Ovary (tissue), 9 donors: Measurements from ENCODE around the gene PNMT. TPM values are rescaled to one million over a fixed set of nuclear protein-coding genes. Genes with fewer than 3 reads are reported as not detected.

Experiments used
- DNase-seq, 5 donors: peaks; one replicate each; pipeline ENCODE4 v3.0.0-alpha.2; 2019 to 2020
- H3K27ac ChIP-seq, 2 donors: fragments of 200-600 bp; one replicate each; pipeline versions ENCODE4 v1.5.1 to v1.8.0; 2019 to 2022
- H3K27me3 ChIP-seq: fragments of 200-600 bp; one replicate; pipeline ENCODE4 v1.8.0; 2022
- H3K36me3 ChIP-seq: fragments of 200-600 bp; sonication (generic); one replicate; pipeline ENCODE4 v1.5.1; 2019
- H3K4me1 ChIP-seq: one replicate; pipeline ENCODE4 v1.8.1; 2013; ENCODE audit warnings: mild to moderate bottlenecking, moderate library complexity; ENCODE audit not compliant: insufficient read depth
- H3K4me3 ChIP-seq: fragments of 200-600 bp; sonication (generic); one replicate; pipeline ENCODE4 v1.5.1; 2017
- H3K9me3 ChIP-seq, 2 donors: fragments of 200-600 bp in 1 of 2; sonication (generic) in 1 of 2; one replicate each; pipeline versions ENCODE4 v1.5.1 to v1.8.1; 2013 to 2019; ENCODE audit warnings: mild to moderate bottlenecking in 1 of 2, moderate library complexity in 1 of 2
- EP300 ChIP-seq: sonication (generic); formaldehyde crosslinking; IDR thresholded peaks from one replicate; pipeline ENCODE4 v1.6.1; 2017; ENCODE audit warnings: antibody characterized with exemption
- POLR2A ChIP-seq: fragments of 450-650 bp; IDR thresholded peaks from one replicate; pipeline ENCODE4 v1.6.1; 2017; ENCODE audit warnings: antibody characterized with exemption, mild to moderate bottlenecking, moderate library complexity
- WGBS, 3 donors: extraction: QIAGEN DNeasy Blood & Tissue Kit in 1 of 3; methylation state at CpG; one replicate each; pipeline versions ENCODE4 v1.1.5 to v1.1.7; 2013 to 2017; 5-methylcytosine and 5-hydroxymethylcytosine counted together
- intact Hi-C, 4 donors: fragments of 100-400 bp; cut with DNase I; formaldehyde crosslinking; loops; one replicate each; pipeline versions ENCODE4 v1.11.0 to v1.15.1; 2022 to 2023
- polyA plus RNA-seq, 2 donors: library from polyadenylated mRNA; stranded (reverse); fragments of 200-250 nt in 1 of 2; fragments of 350-450 nt in 1 of 2; fragmentation: Illumina TruSeq in 1 of 2; extraction: RNeasy Lipid Tissue Mini Kit (QIAGEN cat#74804) in 1 of 2; gene quantifications; one replicate each; pipeline ENCODE4 v1.2.3, GENCODE V29; 2013 to 2014
- total RNA-seq, 7 donors: library from RNA; depleted of rRNA in 2 of 7; stranded (reverse); fragments of >200 nt in 2 of 7; fragmentation: NEBNext Ultra II Directional in 3 of 7; extraction: Animal tissue kit (Norgen Biotek cat#: 25700) in 3 of 7; gene quantifications; one replicate each; pipeline versions ENCODE4 v1.1.0 to v1.2.4, GENCODE V29; 2016 to 2023
- TF ChIP-seq, protein P1 (sequence below), 3 donors: fragments of 450-650 bp in 2 of 3; fragments of 200-600 bp in 1 of 3; IDR thresholded peaks; one replicate each; pipeline versions ENCODE4 v1.5.1 to v1.8.0; 2016 to 2022; ENCODE audit warnings: antibody characterized with exemption in 3 of 3, mild to moderate bottlenecking in 1 of 3
- donor health status: DM: no; HTN: no; CAD: no; lungs with moderate emphysema.
- donor health status: DM: no; HTN: no; CAD: no.
- donor health status: Bipolar disorder and iron deficiency.
- donor health status: DM: yes; HTN: yes; CAD: no.
- donor health status: DM: no; HTN: no; CAD: no.
- donor health status: DM: yes; HTN: yes; CAD: no.

The PNMT gene
- total and polyA plus RNA-seq, 9 donors, result 0.60 to 5.1 (median 1.3) TPM; not detected in 2

DNA sequence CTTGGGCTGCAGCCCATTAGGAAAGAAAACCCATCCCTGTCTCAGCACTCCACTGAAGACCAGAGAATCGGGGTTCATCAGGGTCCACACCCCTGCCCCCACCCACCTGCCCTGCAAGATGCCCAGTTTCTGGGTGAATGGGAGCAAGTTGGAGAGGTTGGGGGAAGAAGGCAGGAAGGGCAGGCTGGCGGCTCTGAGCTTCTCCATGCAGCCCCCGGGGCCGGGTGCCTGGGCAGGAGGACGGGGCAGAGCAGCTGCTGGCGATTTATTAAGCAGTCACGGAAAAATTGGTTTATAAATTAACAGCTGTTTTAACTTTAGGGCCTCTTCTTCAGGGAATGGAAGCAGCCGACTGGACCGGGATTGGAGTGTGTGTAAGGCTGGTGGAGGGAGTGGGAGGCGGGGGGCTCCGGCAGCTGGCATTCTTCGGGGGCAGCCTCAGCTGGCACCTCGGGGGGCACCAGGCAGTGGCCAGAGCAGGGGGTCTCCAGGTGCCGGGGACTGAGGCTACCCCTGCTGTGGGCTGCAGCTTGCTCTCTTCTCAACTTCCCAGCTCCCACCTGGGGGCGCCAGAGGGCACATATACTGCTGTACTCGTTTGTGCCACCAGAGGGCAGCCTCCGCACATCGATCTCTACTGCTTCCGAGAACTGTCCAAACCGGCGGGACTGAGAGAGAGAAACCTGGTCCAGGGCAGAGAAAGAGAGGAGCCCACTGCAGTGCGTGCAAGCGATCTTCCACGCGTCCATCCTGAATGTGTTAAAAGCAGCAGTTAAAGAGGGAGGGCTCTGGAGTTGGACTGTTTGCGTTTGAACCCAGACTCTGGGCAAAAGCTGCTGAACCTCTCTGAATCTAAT lies 46.5 kb upstream of the PNMT start:
- Histone ChIP-seq H3K4me3 (no peak overlapping the region), H3K4me1 (peaks cover 4% of the 10 kb centered on the region), H3K36me3 (no peaks in the 10 kb centered on the region), H3K27ac (no peak overlapping the region), H3K27me3 (no peaks in the 10 kb centered on the region), H3K9me3 (no peaks in the 10 kb centered on the region)
- no peak for TF ChIP-seq EP300
- no peak for TF ChIP-seq POLR2A
- TF ChIP-seq, protein P1, sequence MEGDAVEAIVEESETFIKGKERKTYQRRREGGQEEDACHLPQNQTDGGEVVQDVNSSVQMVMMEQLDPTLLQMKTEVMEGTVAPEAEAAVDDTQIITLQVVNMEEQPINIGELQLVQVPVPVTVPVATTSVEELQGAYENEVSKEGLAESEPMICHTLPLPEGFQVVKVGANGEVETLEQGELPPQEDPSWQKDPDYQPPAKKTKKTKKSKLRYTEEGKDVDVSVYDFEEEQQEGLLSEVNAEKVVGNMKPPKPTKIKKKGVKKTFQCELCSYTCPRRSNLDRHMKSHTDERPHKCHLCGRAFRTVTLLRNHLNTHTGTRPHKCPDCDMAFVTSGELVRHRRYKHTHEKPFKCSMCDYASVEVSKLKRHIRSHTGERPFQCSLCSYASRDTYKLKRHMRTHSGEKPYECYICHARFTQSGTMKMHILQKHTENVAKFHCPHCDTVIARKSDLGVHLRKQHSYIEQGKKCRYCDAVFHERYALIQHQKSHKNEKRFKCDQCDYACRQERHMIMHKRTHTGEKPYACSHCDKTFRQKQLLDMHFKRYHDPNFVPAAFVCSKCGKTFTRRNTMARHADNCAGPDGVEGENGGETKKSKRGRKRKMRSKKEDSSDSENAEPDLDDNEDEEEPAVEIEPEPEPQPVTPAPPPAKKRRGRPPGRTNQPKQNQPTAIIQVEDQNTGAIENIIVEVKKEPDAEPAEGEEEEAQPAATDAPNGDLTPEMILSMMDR (IDR thresholded peaks at IDR 0.05), result peak; percentile 87 to 99 (median 98)
- DNase-seq, result peak; percentile 74 to 94 (median 88)
- intact Hi-C loops, result loop anchor here (5.0 to 10.0 kb wide), 4 partner anchors 46 to 131 kb away; partner anchors contain the start of genes PNMT (in 1 of the 4) and TCAP (in 1 of the 4)
- WGBS, 3 donors, result 5 to 10% (median 7%) methylated on average over 26 of the region's 26 CpGs

DNA sequence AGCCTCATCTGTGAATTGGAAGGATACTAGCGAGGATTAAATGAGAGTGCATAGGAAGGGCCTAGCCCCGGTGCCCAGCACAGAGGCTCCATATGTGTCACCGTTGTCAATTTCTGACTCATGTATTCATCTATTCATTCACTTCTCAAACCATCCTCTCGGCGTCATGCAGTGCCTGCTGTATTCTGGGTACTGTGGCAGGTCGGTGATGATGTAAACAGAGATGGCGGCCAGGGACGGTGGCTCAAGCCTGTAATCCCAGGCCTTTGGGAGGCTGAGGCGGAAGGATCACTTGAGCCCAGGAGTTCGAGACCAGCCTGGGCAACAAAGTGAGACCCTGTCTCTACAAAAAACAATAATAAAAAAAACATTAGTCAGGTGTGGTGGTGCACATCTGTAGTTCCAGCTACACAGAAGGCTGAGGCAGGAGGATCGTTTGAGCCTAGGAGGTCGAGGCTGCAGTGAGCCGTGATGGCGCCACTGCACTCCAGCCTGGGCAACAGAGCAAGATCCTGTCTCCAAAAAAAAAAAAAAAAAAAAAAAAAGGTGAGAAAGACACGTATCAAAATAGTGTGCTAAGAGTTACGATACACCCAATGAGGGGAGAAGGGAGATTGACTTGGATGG lies 45.8 kb upstream of the PNMT start:
- TF ChIP-seq EP300 (no peak), POLR2A (no peak)
- TF ChIP-seq, protein P1 (IDR thresholded peaks at IDR 0.05), result no peak
- DNase-seq, result no peak
- Histone ChIP-seq H3K9me3 (no peaks in the 10 kb centered on the region), H3K4me1 (peaks cover 2% of the 10 kb centered on the region), H3K27me3 (no peaks in the 10 kb centered on the region), H3K36me3 (no peaks in the 10 kb centered on the region), H3K4me3 (no peak overlapping the region), H3K27ac (no peak overlapping the region)
- WGBS, 3 donors, result 54 to 56% (median 54%) methylated on average over 16 of the region's 16 CpGs
- intact Hi-C loops, result loop anchor here (5.0 to 10.0 kb wide), 4 partner anchors 45 to 130 kb away; partner anchors contain the start of genes PNMT (in 1 of the 4) and TCAP (in 1 of the 4)

DNA sequence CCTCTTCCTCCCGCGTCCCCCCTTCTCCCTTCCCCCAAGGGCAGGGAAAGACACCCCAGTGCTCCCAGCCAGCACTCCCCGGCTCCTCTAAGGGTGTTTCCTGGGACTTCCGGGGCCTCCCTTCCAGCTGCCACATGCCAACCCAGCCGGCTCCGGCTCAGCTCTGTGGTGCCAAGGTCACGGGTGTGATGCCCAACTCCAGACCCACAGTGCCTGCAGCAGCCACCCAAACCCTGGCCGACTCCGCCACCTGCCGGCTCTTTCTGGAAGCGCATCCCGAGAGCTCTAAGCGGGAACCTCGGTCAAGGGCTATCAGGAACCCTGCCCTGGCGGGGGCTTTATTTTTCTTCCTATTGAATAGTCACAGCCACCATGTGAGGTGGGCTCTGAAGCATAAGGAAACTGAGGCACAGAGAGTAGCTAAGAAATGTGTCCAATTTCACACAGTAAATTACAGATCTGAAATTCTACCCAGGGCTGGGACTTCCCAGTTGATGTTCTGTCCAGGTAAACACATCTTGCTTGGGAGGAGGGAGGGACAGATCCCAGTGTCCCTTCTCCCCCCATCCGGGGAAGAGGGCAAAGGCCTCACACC lies 44.8 kb upstream of the PNMT start:
- DNase-seq, result peak; percentile 55 to 84 (median 77)
- H3K4me3 ChIP-seq, result no peak overlapping the region
- intact Hi-C loops, result loop anchor here (5.0 to 10.0 kb wide), 4 partner anchors 44 to 129 kb away; partner anchors contain the start of genes PNMT (in 1 of the 4) and TCAP (in 1 of the 4)
- TF ChIP-seq POLR2A (no peak), EP300 (no peak)
- TF ChIP-seq, protein P1 (IDR thresholded peaks at IDR 0.05), result peak; percentile 45 to 70 (median 50)
- no peaks in the 10 kb centered on the region for H3K36me3 ChIP-seq
- 1 to 4% (median 3%) methylated on average over 16 of the region's 16 CpGs for WGBS, 3 donors
- H3K4me1 ChIP-seq, result peaks cover 2% of the 10 kb centered on the region
- H3K27ac ChIP-seq, result no peak overlapping the region
- no peaks in the 10 kb centered on the region for H3K9me3 ChIP-seq
- H3K27me3 ChIP-seq, result no peaks in the 10 kb centered on the region

DNA sequence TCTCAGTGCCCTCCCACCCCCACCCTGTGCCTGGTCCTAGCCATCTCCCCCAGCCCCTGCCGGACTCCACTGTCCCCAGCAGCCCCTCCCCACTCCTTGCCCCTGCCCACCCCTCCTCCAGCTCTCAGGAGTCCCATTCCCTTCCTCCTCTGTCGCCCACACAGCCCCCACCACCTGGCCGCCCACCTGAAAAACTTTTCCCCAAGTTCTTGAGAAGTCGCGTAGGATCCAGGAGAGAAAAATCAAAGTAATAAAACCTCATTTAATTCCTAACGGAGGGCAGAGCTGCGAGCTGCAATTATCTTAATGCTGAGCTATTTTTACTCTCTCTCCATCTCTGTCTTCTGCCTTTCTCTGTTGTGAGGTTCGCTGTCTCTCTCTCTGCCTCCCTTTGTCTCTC lies 43.9 kb upstream of the PNMT start:
- WGBS, 3 donors, result 63 to 68% (median 66%) methylated on average over 8 of the region's 8 CpGs
- no peak for DNase-seq
- H3K4me1 ChIP-seq, result peaks cover 2% of the 10 kb centered on the region
- H3K9me3 ChIP-seq, result no peaks in the 10 kb centered on the region
- H3K36me3 ChIP-seq, result no peaks in the 10 kb centered on the region
- no peaks in the 10 kb centered on the region for H3K27me3 ChIP-seq
- intact Hi-C loops, result loop anchor here (5.0 to 10.0 kb wide), 4 partner anchors 43 to 128 kb away; partner anchors contain the start of genes PNMT (in 1 of the 4) and TCAP (in 1 of the 4)
- H3K27ac ChIP-seq, result no peak overlapping the region
- no peak overlapping the region for H3K4me3 ChIP-seq
- TF ChIP-seq EP300, result no peak
- TF ChIP-seq, protein P1 (IDR thresholded peaks at IDR 0.05), result no peak
- TF ChIP-seq POLR2A, result no peak
